HEK293T (cell line): ENCODE measurements around the gene CDK8.

Source experiments
- ARNT ChIP-seq: fragments of 450-650 bp; IDR thresholded peaks from 2 replicates; pipeline ENCODE4 v1.6.1; 2017; ENCODE audit warnings: mild to moderate bottlenecking
- BHLHE40 ChIP-seq: fragments of 450-650 bp; IDR thresholded peaks from 2 replicates; pipeline ENCODE4 v1.6.1; 2016; ENCODE audit warnings: mild to moderate bottlenecking, moderate library complexity, borderline replicate concordance
- ELF4 ChIP-seq: fragments of 450-650 bp; IDR thresholded peaks from 2 replicates; pipeline ENCODE4 v1.6.1; 2017; ENCODE audit warnings: antibody characterized with exemption
- FOXA1 ChIP-seq: fragments of 450-650 bp; IDR thresholded peaks from 2 replicates; pipeline ENCODE4 v1.6.1; 2016; ENCODE audit warnings: mild to moderate bottlenecking
- FOXK2 ChIP-seq: fragments of 450-650 bp; IDR thresholded peaks from 2 replicates; pipeline ENCODE4 v1.6.1; 2016; ENCODE audit warnings: mild to moderate bottlenecking
- FOXM1 ChIP-seq: fragments of 450-650 bp; IDR thresholded peaks from 2 replicates; pipeline ENCODE4 v1.6.1; 2017; ENCODE audit warnings: mild to moderate bottlenecking, borderline replicate concordance
- L3MBTL2 ChIP-seq: fragments of 450-650 bp; conservative IDR thresholded peaks from 2 replicates; pipeline ENCODE4 v1.6.1; 2016; ENCODE audit warnings: mild to moderate bottlenecking
- NFRKB ChIP-seq: fragments of 450-650 bp; IDR thresholded peaks from 2 replicates; pipeline ENCODE4 v1.6.1; 2016; ENCODE audit warnings: mild to moderate bottlenecking, moderate library complexity
- PKNOX1 ChIP-seq: fragments of 450-650 bp; IDR thresholded peaks from 2 replicates; pipeline ENCODE4 v1.6.1; 2016
- SP1 ChIP-seq: fragments of 450-650 bp; IDR thresholded peaks from 2 replicates; pipeline ENCODE4 v1.6.1; 2017
- TARDBP ChIP-seq: fragments of 450-650 bp; IDR thresholded peaks from 2 replicates; pipeline ENCODE4 v1.6.1; 2016
- ZNF384 ChIP-seq: fragments of 450-650 bp; IDR thresholded peaks from 2 replicates; pipeline ENCODE4 v1.6.1; 2016

GRCh38 chr13:26423629-26424028, 169.7 kb downstream of the CDK8 start:
- TF ChIP-seq BHLHE40 (no peak), L3MBTL2 (no peak), NFRKB (no peak), PKNOX1 (no peak), SP1 (no peak), TARDBP (no peak), FOXA1 (no peak), FOXM1 (no peak), ELF4 (no peak), FOXK2 (no peak), ARNT (no peak), ZNF384 (no peak)
